DMS114 treated with DMSO at 0.1 percent for 48 hours (cell line): ENCODE measurements around the gene SSR2.

Source experiments
- DNase-seq: peaks from one replicate; lab custom pipeline; 2025; ENCODE audit not compliant: unreplicated experiment; lab: John Stamatoyannopoulos, UW

SSR2 gene

GRCh38 chr1:156020293-156021092 is at the start of gene SSR2:
TSS of gene SSR2 (minus strand) at chr1:156020951. CDS start at chr1:156020167, 784 bp downstream.
- DNase-seq, result peak; percentile 98

DNA sequence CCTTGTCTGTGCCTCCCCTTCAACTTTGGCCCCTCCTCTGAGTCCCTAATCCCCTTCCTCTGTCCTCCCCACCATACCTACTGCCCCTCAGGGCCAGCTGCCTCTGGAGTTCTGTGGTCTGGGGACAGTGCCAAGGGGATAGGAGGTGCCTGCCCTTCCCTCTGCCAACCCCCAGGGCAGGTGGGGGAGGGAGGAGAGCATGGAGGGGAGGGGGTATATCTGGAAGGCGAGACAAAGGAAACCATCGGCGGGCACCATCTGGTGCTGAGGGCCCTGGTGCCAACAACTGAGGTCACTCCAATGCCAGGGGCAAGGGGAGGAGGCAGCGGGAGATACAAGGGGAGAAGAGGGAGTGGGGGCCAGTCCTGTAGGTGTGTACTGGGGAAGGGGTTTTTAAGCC is 49.8 kb upstream of the SSR2 start:
- DNase-seq, result no peak

DNA sequence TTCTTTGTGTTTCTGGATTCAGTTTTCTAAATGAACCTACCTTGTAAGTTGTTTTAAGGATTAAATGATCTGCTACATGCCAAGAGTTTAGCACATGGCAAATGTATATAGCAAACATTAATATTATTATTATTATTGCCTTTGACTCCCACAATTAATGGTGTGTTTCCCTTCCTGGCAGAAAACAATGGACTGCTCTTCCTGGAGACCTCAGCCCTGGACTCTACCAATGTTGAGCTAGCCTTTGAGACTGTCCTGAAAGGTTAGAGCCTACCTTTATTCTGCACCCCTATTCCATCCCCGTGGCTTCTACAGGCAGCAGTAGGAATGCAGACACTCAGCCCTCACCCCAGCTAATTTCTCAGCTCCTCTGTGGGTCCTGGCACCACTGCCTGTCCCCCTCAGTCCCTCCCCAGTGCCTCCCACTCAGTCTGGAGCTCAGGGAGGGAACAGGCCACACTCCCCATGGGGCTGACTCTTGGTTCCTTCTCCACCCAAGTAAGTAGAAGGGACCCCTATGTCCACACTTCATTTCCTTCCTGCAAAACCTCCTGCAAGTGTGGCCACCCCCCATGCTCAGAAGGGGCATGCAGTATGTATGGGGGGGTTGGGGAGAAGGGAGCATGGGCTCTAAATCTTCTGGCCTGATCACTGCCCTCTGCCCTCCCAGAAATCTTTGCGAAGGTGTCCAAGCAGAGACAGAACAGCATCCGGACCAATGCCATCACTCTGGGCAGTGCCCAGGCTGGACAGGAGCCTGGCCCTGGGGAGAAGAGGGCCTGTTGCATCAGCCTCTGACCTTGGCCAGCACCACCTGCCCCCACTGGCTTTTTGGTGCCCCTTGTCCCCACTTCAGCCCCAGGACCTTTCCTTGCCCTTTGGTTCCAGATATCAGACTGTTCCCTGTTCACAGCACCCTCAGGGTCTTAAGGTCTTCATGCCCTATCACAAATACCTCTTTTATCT is 49.0 kb upstream of the SSR2 start:
- no peak for DNase-seq

GRCh38 chr1:156067262-156067661 is 46.5 kb upstream of the SSR2 start:
- DNase-seq, result no peak

- no peak for DNase-seq
Observed at GRCh38 chr1:156065871-156066270, 45.1 kb upstream of the SSR2 start.

DNA sequence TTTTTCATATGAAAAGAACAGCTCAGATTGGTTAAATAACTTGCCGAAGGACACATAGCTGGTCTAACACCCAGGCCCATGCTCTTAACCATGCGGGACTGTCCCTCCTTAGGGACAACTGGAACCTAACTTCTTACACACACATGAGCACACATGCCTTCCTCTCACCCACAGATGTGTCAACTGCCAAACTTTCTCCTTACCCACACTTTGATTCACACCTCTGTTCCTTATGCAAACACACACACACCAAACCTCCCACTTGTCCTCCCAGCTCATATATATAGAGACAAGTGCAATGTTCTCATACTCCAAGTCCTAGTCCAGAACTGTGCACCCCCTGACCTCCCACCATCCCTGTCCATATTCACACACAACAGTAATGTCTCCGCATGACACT is 44.5 kb upstream of the SSR2 start:
- no peak for DNase-seq

DNA sequence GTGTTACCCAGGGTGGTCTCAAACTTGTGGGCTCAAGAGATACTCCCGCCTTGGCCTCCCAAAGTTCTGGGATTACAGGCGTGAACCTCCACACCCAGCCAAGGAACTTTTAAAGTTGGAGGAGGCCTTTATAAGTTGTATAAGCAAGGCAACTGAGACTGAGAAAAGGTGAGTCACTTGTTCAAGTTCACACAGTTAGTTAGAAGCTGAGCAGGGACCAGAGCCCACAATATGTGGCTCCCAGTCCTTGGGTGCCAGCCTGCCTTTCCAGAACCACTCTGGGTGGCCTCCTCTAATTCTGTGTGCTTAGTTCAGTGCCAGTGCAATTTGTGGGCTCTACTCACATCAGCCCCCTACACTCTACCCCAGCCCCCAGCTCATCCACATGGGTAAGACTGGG is 43.9 kb upstream of the SSR2 start:
- no peak for DNase-seq

- DNase-seq, result no peak
Observed at GRCh38 chr1:156063997-156064285, 43.2 kb upstream of the SSR2 start.

DNA sequence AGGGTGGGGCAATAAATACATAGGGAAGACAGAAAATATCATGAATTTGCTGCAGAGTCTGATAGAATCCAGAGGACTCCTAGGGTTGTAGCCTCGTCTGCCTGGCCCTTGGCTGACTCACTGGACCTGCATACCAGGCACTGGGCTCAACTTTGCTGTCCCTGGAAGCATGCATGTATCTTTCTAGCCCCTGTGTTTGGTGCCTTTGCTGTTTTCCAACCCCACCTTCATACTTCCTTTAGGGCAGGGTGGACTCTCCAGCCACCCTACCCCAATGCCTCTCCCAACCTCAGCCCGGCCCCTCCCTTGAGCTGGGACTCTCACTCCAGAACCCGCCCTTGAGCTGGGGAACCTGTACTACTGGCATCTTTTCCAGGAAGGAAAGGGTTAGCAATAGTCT is 41.4 kb upstream of the SSR2 start:
- DNase-seq, result no peak

GRCh38 chr1:156060937-156061636 is 40.3 kb upstream of the SSR2 start, which contains the start of gene RAB25:
TSS of gene RAB25 (plus strand) at chr1:156061160. CDS start at chr1:156061401, 241 bp downstream.
- no peak for DNase-seq

GRCh38 chr1:156056326-156056849 is 35.6 kb upstream of the SSR2 start:
- DNase-seq, result no peak

DNA sequence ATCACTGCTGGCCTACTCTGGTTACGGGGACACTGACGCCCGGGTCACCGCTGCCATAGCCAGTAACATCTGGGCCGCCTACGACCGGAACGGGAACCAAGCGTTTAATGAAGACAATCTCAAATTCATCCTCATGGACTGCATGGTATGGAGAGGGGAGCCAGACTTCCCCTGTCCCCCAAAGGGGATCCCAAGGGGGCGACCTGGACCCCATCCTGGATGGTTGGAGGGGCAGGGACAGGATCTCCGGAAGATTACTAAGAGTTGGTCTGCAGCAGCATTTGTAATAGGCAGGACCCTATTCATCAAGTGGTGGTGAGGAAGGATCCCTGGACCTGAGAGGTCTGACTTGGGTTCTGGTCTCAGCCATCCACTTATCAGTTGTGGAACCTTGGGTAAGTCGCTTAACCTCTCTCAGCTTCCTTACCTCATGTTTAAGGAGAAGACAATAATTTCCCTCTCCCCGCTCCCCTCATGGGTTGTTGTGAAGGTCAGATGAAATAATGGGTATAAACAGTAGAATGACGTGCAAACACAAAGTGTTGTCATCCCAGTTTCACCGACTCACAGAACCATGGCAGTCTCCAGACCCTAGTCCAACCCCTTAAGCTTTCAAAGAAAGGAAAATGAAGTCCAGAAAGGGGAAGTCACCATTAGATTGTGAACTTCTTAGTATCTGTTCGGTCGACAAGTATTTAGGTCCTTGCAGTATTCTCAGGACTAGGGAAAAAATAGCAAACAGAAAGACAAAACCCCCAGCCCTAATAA is 34.7 kb upstream of the SSR2 start:
- DNase-seq, result no peak

DNA sequence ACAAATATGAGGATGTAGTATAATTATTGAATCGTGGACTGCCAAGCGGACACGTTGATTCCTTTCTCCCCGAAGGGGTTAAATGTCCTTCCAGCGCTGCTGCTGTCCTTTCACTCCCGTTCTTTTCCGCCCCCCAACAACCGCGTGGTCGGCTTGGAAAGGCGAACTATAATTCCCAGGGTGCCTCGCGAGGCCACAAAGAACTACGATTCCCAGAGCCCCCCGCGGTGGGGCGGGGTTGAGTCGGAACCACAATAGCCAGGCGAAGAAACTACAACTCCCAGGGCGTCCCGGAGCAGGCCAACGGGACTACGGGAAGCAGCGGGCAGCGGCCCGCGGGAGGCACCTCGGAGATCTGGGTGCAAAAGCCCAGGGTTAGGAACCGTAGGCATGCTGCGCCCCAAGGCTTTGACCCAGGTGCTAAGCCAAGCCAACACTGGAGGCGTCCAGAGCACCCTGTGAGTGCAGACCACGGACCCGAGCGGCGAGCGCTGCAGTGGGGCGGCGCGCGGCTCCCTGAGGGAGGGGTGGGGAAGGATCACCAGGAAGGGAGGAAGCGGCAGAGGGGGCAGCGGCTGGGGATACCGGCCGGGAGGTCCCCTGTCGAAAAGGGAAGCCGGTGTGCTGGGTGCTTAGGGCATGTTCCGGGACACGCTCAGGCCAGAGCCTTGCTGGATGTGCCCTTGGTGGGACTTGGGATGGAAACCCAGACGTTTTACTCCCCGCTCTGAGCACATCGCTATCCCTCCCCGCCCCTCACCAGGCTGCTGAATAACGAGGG is 33.9 kb upstream of the SSR2 start, which contains the start of gene LAMTOR2:
Gene LAMTOR2, plus strand, starts transcription at position 283 of the 781 bp plus-strand sequence. Its CDS starts 108 bp downstream, at position 391.
- DNase-seq, result peak; percentile 100

GRCh38 chr1:156053768-156054499 is 33.2 kb upstream of the SSR2 start, which contains the start of gene UBQLN4:
TSS of gene UBQLN4 (minus strand) at chr1:156053798. CDS start at chr1:156053701, 97 bp downstream.
- DNase-seq, result peak; percentile 68

GRCh38 chr1:156052862-156053767 is 32.4 kb upstream of the SSR2 start:
- peak; percentile 79 for DNase-seq

GRCh38 chr1:156051011-156051725 is 30.4 kb upstream of the SSR2 start:
- no peak for DNase-seq

DNA sequence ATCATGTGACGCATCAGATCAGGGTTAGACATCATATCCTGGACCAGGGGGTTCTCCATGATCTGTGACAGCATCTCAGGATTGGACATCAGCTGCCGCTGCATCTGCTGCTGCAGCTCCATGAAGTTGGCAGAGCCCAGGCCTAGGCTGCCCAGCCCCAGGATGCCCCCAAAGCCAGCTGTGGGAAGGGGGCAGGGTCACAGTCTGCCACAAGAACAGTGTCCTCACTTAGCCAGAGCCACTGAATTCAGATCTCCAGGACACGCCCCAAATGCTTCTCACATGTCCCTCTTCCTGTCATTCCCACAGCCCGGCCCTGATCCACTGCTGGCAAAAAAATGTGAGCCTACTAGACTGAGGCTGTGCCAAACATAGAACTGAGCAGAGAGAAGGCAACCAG is 29.6 kb upstream of the SSR2 start:
- no peak for DNase-seq
